Activated T-helper 9 cell treated with anti-CD3 and anti-CD28 coated beads, Interleukin-2, amount 50 U/mL, for 16 hours (primary cell): ENCODE results near the gene FBLN1.
A peak's percentile ranks its signal among the peaks of the same experiment; 100 is the strongest.
"Not testable (repeated sequence)": the region's sequence is repeated elsewhere in the genome, so short reads cannot be mapped to it uniquely, and the experiment has no call there.

ENCODE experiments used
- DNase-seq: peaks from one replicate; pipeline ENCODE4 v3.0.0-alpha.2; 2020; ENCODE audit warnings: low read depth

Gene FBLN1

DNA sequence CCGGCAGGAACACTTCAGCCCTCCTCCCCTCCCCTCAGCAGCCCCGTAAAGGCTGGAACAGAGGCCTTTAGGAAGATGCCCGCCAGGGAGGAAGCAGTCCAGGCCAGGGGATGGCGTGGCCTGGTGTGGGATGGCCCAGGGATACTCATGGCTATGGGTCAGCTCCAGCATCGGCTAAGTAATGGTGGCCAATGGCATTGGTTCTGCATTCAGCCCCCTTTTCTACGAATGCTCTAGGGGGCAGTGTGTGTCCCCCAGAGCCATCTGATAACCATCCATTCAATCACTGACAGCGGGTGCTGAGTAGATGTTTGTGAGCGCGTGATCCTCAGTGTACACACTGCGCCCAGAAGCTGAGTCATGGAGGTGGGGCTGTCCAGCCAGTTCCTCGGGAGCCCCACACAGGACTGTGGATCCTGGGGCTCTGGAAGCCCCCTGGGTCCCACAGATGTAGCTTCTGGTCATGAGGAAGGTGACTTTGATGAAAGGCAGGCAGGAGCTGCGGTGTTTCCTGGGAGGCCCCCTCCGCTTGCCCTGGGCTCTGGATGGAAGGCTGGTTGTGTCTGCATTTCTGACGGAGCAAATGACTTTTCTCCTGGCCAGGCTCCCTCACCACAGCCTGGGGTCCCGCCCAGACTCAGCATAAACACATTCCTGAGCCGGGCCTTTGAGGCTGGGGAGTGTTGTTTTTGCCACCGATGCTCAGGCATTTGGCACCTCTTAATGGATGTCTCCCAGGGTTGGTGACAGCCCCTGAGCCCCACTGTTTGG is 46.5 kb downstream of the FBLN1 start:
- DNase-seq, result no peak

DNA sequence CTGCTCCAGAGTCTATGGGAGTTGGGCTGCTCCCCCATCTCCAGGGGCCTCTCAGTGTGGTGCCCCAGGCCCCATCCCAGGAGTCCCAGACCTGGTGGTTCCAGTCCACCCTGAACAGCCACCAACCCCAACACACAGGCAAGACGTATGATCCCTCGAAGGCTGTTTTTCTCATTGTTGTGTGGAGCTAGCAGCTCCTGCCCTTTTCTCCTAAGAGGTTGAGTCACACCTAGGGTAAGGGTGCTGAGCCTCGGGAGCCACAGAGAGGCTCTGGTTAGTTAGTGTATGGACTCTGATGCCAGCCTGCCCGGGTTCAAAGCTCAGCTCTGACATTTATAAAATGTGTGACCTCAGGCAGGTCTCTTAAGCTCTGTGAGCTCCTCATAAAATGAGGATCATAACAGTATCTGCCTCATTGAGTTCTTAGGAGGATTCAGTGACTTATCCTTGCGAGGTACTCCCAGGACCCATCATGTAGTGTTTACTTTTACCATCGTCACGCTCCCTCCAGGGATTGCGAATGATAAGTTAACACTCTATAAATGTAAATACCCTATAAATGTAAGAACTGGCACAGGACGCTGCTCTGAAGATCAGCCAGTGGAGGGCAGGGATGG is 47.2 kb downstream of the FBLN1 start:
- no peak for DNase-seq

DNA sequence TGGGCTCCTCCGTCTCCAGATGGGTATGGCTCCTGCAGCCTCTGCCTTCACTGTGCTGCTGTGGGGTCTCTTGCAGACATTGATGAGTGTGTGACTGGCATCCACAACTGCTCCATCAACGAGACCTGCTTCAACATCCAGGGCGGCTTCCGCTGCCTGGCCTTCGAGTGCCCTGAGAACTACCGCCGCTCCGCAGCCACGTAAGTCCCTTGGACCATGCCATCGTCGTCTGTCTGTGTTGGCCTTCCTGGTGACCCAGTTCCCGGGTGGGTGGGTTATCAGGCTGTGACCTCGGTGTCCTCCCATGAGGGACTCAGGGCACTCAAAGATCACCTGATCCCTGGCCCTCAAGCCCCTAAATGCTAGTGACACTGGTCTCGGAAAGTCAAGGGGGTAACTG is 47.7 kb downstream of the FBLN1 start:
- DNase-seq, result no peak

DNA sequence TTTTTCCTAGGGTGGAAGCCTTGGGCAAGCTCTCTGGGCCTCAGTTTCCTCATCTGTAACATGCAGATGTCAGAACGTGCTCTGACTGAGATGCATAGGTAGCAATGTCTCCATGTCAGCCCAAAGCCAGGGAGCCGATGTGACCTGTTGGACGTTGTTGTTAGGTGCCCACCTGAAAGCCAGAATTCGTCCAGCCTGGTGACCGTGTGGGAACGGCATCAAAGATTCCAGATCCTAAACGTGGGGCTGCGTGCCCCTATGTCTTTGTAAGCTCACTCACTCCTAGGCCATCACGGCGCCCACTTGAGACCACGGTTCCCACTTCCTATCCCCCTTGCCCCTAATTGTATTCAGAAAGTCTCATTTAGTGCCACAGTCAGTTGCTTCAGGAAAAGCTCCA is 48.2 kb downstream of the FBLN1 start:
- no peak for DNase-seq

DNA sequence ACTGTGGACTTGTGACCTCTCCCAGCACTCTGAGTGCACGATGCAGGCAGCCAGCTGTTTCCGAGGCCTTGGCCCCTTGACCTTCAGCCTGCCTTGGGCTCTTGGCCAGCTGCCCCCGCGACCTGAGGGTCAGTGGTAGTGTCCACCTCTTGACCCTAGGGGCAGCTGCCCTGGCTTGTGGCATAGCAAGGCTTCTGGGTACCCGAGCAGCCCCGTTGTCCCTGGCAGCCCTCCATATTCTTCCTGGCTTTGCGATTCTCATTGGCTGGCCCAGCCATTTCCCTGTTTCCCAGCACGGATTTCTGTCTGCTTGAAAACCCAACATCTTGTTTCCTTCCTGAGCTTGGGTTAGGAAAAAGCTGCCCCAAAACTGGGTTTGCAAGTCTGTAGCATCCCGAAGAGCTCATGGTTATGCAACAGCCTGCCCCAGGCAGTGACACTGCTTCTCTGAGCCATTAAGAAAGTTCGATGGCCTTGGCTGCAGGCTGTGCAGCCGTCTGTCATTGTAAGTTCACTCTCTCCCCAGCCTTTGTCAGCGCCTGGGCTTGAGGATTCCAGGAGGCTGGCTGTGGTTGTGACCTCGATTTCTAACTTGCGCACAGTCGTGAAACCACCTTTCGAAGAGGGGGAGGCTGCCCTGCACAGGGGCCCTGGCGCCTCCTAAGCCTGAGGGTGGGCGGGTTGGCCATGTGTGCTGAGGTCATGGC is 48.8 kb downstream of the FBLN1 start:
- DNase-seq, result no peak

DNA sequence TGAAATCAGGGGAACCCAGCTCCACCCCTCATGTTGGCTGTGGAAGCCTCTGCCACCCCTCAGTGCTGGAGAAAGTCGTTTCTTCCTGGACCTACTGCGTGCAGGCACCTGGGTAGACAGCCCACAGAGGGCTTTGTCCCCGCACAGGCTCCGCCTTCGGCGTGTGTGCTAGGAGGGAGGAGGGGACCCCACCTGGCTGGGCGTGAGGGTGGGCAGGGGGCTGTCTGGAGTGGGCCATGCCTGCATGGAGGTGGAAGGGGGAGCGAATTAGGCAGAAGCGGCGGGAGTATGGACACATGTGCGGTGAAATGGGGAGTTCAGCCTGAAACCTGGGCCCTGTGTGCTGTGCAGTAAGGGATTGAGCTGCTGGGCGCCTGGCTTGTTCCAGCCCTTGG is 49.3 kb downstream of the FBLN1 start:
- no peak for DNase-seq

DNA sequence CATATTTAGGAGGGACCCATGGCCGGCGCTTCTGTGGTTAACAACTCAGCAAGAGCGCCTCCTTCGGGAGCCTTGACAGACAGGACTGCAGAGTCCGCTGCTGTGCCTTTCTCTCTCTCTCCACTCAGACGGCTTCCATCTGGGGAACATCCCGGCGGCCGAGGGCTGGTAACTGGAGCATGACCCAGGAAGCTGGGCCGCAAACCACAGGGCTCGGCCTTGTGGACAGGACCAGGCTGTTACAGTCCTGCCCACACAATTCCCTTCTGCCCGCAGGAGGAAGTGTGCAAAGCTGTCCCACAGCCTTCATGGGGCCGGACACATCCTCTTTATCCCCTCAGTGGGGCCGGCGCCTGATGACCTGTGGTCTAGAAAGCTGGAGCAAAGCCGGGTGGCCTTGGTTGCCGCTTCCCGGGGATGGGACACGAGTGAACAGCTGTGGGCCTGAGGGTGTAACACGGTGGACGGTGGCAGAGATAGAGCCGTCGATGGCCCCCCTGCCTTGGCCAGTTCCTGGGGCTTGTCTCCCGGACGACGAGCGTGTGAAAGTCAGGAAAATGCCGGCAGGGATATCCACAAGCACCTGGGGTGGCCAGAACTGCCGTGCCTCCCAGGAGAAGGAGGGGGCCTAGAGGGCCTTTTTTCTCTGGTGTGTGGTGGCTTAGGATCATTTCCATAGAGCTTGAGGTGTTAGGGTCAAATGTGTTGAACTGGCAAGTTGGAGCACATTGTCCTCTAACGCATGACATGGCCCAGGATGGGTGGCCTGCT is 50.1 kb downstream of the FBLN1 start:
- no peak for DNase-seq

DNA sequence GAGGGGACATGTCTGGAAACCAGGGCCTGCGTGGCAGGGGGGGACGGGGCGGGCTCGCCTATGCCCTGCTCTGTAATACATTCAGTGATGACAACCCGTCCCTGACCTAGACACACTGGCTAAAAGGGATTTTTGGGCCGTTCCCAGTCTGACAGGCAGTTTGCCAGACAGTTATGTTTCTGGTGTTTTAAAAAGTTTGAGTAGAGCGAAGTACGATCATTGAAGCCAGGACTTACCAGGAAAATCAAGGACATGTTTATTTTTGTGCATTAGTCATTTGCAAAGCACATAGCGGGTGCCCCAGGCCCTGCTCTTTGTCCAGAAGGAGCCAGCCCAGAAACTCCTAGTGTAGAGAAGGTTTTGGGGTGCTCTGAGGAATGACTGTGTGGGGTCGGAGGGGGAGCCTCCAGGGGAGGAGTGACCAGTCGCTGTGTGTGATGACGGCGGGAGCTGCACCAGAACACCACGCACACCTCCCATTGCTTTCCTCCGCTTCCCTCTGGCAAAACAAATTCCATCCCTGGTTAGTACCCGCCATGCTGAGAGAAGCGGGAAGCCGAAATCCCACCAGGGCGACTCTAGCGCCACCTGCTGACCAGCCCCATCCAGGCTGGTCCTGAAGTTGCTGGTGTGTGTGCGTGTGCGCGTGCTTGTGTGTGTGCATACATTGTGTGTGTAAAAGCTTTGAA is 50.8 kb downstream of the FBLN1 start:
- DNase-seq, result peak; percentile 10

DNA sequence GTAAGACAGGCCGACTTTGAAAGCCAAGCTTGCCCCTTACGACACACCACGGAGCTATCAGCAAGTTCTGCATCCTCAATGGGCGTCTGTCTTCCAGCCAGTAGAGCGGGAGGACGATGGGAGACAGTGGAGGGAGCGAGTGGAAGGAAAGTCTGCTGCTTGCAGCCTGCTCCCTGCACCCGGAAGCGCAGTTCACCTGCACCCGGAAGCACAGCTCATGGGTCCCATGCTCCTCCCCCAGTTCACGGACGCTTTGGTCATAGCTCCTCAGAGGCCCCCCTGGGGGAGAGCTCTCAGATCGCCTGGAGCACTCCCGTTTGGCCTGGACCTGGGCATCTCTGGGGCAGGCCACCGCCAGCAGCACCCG is 51.3 kb downstream of the FBLN1 start:
- no peak for DNase-seq

DNA sequence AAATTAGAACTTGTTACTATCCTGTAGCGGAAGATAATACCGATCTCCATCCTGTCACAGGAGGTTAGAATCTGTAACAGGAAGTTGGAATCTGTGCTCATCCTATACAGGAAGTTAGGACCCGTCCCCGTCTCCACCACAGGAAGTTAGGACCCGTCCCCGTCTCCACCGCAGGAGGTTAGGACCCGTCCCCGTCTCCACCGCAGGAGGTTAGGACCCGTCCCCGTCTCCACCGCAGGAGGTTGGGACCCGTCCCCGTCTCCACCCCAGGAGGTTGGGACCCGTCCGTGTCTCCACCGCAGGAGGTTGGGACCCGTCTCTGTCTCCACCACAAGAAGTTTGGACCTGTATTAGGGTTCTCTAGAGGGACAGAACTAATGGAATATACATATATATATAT is 52.2 kb downstream of the FBLN1 start:
- no peak for DNase-seq

DNA sequence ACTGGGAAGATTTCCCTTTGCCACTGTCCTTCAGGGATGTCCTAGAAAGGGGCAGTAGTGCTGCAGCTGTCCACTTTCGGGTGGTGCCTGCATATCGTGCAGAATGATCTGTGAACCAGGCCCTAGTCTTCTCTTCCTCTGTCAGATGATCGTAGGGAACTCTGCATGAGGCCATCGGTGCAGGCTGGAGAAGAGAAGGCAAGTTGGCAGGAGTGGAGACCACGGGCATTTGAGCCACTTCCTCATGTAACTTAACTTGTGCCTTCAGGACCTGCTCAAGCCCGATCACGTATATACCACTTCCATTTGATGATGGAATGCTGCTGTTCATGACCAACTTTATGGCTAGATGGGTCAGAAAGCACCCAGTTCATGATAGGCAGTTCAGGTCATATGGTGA is 55.2 kb downstream of the FBLN1 start:
- not testable (repeated sequence) for DNase-seq

DNA sequence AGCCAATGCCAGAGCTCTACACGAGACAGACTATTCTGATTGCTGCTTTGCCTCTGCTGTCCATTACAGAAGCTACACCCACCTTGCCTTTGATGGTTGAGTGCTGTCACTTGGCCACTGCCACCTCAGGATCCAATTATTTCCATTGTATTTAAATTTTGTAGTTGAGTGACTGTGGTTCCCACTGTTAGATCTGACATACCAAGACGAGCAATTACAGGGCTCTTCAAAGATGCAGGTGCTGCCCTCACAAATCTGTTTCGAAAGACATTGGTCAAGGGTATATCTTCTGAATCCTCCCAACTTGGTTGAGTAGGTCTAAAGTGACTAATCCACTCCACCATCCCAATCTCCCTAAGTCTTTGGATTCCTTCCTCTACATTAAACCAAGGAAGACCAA is 57.4 kb downstream of the FBLN1 start:
- not testable (repeated sequence) for DNase-seq

DNA sequence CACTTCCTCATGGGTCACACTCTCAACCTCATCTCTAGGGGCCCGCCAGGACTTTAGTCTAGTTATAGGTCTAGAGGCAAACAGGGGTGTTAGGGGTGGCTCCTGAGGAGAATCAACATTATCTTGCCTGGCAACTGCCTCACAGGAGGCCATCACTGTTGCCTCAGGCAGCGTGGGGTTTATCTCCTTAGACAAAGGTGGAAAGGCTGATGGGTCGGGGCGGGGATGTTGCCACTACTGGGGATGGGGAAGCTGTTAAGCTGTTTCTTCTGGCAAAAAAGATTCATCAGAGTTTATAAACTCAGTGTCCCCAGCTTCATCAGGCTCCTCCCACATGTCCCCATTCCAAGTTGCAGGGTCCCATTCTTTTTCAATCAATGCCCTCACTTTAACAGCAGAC is 58.1 kb downstream of the FBLN1 start:
- DNase-seq, result not testable (repeated sequence)

DNA sequence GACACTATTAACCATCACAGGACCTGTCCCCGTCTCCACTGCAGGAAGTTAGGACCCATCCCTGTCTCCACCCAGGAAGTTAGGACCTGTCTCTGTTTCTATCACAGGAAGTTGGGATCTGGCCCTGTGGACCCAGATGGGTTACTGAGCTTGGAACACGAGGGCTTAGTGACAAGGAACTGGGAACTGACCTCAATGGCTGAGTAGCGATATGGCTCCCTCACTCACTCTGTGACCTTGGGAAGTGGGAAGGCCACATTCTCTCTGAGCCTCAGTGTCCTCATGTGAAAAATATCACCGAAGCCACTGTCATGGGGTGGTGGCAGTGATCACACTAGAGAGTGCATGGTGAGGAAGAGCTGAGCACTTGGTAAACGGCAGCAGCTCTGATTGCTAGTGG is 59.4 kb downstream of the FBLN1 start:
- no peak for DNase-seq

DNA sequence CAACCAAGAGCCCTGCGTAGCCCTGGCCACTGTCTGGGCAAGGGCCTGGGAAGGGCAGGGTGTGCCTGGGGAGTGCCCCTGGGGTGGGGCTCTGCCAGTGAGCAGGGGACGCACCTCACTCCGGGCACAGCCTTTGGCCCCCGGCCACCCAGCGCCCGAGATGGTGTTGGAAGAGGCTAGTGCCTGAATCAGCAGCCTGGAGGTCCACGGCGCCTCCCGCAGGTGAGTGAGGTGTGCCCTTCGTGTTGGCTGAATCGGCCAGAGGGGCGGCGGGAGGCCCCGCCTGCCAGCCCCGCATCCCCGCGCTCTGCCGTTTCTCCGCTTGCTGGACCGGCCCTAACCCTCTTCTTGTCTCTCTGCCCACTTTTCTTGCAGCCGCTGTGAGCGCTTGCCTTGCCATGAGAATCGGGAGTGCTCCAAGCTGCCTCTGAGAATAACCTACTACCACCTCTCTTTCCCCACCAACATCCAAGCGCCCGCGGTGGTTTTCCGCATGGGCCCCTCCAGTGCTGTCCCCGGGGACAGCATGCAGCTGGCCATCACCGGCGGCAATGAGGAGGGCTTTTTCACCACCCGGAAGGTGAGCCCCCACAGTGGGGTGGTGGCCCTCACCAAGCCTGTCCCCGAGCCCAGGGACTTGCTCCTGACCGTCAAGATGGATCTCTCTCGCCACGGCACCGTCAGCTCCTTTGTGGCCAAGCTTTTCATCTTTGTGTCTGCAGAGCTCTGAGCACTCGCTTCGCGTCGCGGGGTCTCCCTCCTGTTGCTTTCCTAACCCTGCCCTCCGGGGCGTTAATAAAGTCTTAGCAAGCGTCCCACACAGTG is 60.1 kb downstream of the FBLN1 start:
- DNase-seq, result no peak

DNA sequence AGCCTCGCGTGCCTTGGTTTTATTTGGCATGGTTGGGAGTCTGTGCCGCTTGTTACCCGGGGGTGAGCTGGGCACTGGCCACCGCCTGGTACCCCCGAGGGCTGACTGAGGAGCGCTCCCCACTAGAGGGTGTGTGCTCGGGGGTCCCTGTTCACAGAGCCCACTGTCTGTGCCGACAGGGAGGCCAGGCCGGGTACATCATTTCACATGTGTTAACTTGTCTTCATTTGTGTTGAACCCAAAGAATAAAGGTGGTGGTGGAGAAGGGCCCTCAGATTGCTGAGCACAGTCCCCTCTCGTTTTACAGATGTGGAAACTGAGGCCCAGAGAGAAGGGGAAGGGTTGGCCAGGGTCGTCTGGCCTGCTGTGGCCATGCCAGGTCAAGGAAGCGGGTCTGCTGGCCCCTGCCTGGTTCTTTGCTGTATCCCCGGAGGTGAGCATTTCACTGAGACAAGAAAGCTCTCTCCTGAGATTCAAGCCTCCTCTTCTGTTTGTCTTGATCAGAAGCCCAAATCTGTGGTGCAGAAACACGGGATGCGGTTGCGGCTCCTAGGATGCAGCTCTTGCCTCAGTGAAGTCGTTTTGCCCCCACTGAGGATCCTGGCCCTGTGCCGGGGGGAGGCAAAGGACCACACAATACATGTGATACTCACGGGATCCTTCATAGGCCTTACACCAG is 60.8 kb downstream of the FBLN1 start:
- no peak for DNase-seq

DNA sequence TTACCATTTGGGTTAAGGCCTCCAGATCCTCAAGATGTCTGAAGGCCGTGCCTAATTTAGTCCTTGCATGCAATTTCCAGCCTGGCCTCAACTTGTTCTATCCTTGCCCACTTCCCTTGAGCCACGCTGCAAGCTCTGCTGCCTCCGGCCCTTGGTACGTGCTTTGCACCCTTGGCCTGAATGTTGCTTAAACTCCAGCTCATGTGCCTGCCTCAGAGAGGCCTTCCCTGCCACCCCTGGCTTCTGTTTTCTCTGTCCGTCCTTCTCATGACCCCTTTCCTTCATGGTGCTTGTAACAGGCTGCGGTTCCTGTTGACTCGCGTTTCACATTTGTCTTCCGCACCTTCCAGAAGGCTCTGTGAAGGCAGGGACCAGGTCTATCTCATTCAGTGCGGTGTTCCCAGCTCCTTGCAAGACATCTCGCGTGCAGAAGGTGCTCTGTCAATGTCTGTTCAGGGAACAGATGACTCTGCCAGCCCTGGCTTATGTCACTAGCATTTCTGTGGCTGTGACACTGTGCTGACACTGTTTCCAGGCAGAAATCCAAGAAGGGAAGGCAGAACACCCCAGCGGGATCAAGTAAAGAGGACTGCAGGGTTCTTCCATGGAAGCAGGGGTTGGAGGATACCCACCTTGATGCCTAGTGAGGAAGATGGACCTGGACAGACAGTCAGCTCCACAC is 61.8 kb downstream of the FBLN1 start:
- DNase-seq, result no peak

DNA sequence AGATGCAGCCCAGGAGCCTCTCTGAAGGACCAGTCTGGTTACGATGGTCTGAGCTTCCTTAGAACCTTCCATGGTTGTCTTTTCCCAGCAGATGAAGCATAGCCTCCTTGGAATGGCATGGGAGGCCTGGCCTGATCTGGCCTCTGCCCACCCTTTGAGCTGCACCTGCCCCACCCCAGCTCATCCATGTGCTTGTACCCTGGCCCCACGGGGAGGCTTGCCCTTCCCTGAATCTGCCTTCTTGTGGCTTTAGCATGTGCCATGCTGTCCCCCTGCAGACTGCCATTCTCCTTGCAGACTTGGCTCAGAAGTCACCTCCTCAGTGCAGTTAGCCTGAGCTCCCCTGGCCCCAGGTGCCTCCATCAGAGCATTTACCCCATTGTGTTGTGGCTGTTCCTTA is 62.5 kb downstream of the FBLN1 start:
- no peak for DNase-seq

DNA sequence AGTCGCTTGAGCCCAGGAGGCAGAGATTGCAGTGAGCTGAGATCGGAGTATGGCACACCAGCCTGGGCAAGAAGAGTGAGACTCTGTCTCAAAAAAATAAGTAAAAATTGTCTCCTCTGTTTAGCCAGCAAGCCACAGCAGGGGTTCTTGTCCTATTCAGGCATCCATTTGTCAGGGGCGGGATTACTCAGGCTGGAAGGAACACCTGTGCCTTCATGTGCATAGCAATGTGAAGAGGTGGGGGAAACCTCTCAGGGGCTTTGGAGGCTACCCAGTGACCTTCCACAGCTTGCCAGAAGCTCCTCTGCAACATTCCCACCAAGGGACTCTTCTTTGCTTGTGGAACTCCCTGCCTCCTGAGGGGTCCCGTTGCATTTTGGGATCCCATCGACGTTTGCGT is 63.3 kb downstream of the FBLN1 start:
- no peak for DNase-seq

DNA sequence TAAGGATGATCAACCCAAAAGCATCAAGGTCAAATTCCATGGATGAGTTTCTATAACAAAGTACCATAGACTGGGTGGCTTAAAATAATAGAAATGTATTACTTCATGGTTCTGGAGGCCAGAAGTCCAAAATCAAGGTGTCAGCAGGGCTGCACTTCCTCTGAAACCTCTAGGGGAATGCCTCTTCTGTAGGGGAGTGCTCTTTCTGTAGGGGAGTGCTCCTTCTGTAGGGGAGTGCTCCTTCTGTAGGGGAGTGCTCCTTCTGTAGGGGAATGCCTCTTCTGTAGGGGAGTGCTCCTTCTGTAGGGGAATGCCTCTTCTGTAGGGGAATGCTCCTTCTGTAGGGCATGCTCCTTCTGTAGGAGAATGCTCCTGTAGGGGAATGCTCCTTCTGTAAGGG is 65.5 kb downstream of the FBLN1 start:
- no peak for DNase-seq
